BLaER1 (cell line): ENCODE results near the gene ST3GAL4.

Source experiments
- H3K27ac ChIP-seq: shearing (Covaris generic); formaldehyde crosslinking; 2 replicates; pipeline ENCODE4 v1.8.1; 2022
- H3K27me3 ChIP-seq: shearing (Covaris generic); formaldehyde crosslinking; 2 replicates; pipeline ENCODE4 v1.8.1; 2022
- H3K36me3 ChIP-seq: shearing (Covaris generic); formaldehyde crosslinking; 2 replicates; pipeline ENCODE4 v1.8.1; 2022
- H3K4me1 ChIP-seq: shearing (Covaris generic); formaldehyde crosslinking; 2 replicates; pipeline ENCODE4 v1.8.1; 2022
- H3K4me2 ChIP-seq: shearing (Covaris generic); formaldehyde crosslinking; 2 replicates; pipeline ENCODE4 v1.8.1; 2022
- H3K4me3 ChIP-seq: shearing (Covaris generic); formaldehyde crosslinking; 2 replicates; pipeline ENCODE4 v1.8.1; 2022
- H3K9ac ChIP-seq: shearing (Covaris generic); formaldehyde crosslinking; 2 replicates; pipeline ENCODE4 v1.8.1; 2022
- H3K9me3 ChIP-seq: shearing (Covaris generic); formaldehyde crosslinking; 2 replicates; pipeline ENCODE4 v1.8.1; 2022
- H4K20me1 ChIP-seq: shearing (Covaris generic); formaldehyde crosslinking; 2 replicates; pipeline ENCODE4 v1.8.1; 2022
- Cebpa-rat ChIP-seq: shearing (Covaris generic); IDR thresholded peaks from 2 replicates; pipeline ENCODE4 v1.8.1; 2022

Gene ST3GAL4

DNA sequence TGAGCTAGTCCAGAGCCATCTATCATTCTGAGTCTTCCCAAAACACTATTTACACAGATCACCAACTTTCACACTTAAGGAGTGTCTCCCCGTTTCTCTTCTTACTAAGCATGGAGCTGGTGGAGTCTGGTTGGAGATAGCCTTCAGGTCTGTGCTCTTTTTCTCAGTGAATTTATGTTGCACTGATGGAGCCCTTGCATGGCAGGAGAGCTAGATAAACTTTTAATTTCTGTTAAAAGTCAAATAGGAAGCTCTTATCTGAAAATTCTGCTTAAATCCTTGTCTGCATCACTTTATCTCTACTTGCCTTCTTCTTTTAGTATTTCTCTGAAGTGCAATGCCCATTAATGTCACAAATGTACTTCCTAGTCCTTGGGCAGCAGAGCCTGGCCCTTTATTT is 63.4 kb downstream of the ST3GAL4 start:
- H3K9ac ChIP-seq = no peak overlapping the region
- H3K4me1 ChIP-seq = peaks cover 74% of the 10 kb centered on the region
- H3K4me2 ChIP-seq = peak overlapping the region; percentile 86
- no peaks in the 10 kb centered on the region for H3K27me3 ChIP-seq
- H4K20me1 ChIP-seq = no peaks in the 10 kb centered on the region
- no peaks in the 10 kb centered on the region for H3K9me3 ChIP-seq
- no peak overlapping the region for H3K4me3 ChIP-seq
- TF ChIP-seq Cebpa-rat = no peak
- H3K27ac ChIP-seq = no peak overlapping the region
- H3K36me3 ChIP-seq = peaks cover 20% of the 10 kb centered on the region

DNA sequence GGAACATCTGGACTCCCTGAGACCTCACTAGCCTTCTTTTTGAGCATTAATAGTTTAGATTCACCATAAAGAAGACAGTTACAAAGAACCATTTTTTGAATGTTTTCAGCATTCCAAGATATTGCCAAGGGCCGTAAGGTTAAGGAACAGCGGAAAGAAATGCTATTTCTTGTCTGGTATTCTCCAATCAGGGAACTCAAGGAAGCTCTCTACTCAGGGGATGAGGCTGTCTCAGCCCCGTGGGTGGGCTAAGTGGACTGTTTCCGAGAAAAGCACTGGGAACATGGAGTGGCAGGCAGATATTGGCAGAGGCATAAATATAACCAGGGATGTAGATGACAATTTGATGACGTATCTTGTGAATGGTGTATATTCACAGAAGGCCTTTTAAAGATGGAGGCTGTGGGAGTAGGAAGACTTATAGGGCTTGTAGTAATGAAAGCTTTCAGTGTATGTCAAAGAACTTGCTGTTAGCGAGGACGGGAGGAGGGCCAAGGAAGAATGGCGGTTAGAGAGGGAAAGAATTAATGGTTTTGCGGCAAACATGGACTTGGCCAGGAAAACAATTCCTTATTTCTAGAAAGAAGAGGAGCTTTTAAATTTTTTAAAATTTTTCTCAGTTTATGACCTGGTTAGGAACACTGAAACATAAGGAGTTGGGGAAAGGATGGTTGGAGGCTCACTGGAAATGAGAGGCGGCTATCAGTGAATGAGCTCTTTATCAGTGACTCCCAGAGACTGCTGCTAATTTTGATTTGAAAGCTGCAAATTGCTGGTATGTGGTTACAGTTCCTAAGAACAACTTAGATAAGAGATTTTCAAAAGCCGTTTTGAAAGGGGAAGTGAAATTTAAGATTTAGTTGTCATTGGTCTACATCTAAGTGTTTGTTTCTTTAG is 64.6 kb downstream of the ST3GAL4 start:
- H3K9me3 ChIP-seq = no peaks in the 10 kb centered on the region
- no peaks in the 10 kb centered on the region for H4K20me1 ChIP-seq
- no peaks in the 10 kb centered on the region for H3K27me3 ChIP-seq
- H3K4me2 ChIP-seq = peak overlapping the region; percentile 86
- no peak for TF ChIP-seq Cebpa-rat
- peak overlapping the region; percentile 29; the same call in 1 of the 2 replicates for H3K4me3 ChIP-seq
- peaks cover 10% of the 10 kb centered on the region; the same call in 1 of the 2 replicates for H3K36me3 ChIP-seq
- peak overlapping the region; percentile 61; the same call in 1 of the 2 replicates for H3K9ac ChIP-seq
- peak overlapping the region; percentile 82 for H3K27ac ChIP-seq
- H3K4me1 ChIP-seq = peaks cover 86% of the 10 kb centered on the region

DNA sequence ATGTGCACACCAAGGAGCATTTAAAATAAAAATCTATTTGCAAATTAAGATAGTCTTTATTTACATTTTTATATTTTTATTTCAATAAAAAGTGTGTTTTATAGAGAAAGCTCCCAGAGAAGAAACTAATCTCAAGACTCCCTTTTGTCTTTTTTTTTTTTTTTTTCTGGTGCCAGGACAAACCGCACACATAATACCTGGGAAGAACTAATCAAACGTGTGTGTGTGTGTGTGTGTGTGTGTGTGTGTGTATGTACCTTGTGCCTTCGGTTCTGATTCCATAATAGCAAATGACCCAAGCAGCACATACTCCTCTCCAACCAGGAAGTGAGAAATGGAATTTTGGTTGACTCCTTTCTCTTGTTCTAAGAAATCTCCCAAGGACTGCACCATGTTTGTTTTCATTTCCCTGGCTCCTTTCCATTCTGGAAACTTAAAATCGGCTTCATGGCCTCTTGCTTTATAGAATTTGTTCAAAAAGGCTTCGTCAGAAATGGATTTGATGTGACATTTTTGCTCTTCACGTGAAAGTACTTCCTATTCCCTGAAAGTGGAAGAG is 65.3 kb downstream of the ST3GAL4 start:
- no peaks in the 10 kb centered on the region for H3K27me3 ChIP-seq
- H3K9ac ChIP-seq = peak overlapping the region; percentile 3; the same call in 1 of the 2 replicates
- peak overlapping the region; percentile 86 for H3K4me2 ChIP-seq
- H3K4me1 ChIP-seq = peaks cover 93% of the 10 kb centered on the region
- TF ChIP-seq Cebpa-rat = no peak
- no peaks in the 10 kb centered on the region for H3K9me3 ChIP-seq
- peak overlapping the region; percentile 82 for H3K27ac ChIP-seq
- H4K20me1 ChIP-seq = no peaks in the 10 kb centered on the region
- H3K4me3 ChIP-seq = no peak overlapping the region; the same call in 1 of the 2 replicates
- H3K36me3 ChIP-seq = peaks cover 2% of the 10 kb centered on the region; the same call in 1 of the 2 replicates

DNA sequence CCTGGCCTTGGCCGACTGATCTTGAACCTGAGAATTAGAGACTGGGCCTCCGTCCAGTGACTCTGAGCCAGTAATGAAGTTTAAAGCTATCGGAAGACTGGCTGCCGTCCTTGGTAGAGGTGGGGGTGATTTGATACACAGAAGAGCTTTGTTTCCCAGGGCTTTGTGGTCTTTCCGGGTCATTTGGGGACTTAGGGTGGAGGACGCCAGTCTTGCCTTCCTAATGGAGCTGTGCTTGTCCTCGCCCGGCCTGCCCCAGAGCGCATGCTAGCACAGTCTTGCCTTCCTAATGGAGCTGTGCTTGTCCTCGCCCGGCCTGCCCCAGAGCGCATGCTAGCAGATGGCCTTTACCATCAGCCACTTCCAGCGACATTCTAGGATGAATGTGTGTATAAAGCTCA is 65.8 kb downstream of the ST3GAL4 start:
- H3K4me1 ChIP-seq = peaks cover 93% of the 10 kb centered on the region
- H3K27me3 ChIP-seq = no peaks in the 10 kb centered on the region
- H3K9ac ChIP-seq = peak overlapping the region; percentile 3; the same call in 1 of the 2 replicates
- H3K27ac ChIP-seq = peak overlapping the region; percentile 82
- H3K4me2 ChIP-seq = peak overlapping the region; percentile 86
- H3K36me3 ChIP-seq = no peaks in the 10 kb centered on the region
- no peaks in the 10 kb centered on the region for H4K20me1 ChIP-seq
- no peaks in the 10 kb centered on the region for H3K9me3 ChIP-seq
- TF ChIP-seq Cebpa-rat = no peak
- H3K4me3 ChIP-seq = no peak overlapping the region

DNA sequence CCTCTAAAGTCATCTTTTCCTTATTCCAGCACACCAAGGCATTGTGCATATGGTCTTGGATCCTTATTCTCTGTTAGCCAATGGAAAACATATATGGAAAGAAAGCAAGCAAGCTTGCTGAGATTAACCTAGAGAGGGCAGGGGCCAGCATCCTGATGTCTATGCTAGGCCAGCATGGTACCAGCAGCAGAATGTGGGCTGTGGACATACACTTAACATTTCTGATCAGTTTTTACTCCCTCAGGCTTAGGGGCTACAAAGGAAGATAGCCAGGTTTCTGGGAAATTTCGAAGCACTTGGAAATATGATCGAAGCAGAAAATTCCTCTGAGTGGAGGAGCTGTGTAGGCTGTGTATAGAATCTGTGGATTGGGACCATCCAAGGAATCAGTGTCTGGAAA is 67.0 kb downstream of the ST3GAL4 start:
- Histone ChIP-seq H3K4me2 (peak overlapping the region; percentile 86), H3K27me3 (no peaks in the 10 kb centered on the region), H3K27ac (no peak overlapping the region; the same call in 1 of the 2 replicates), H3K4me3 (no peak overlapping the region), H3K9me3 (no peaks in the 10 kb centered on the region), H3K4me1 (peaks cover 95% of the 10 kb centered on the region), H4K20me1 (no peaks in the 10 kb centered on the region), H3K9ac (no peak overlapping the region), H3K36me3 (no peaks in the 10 kb centered on the region)
- TF ChIP-seq Cebpa-rat = no peak

DNA sequence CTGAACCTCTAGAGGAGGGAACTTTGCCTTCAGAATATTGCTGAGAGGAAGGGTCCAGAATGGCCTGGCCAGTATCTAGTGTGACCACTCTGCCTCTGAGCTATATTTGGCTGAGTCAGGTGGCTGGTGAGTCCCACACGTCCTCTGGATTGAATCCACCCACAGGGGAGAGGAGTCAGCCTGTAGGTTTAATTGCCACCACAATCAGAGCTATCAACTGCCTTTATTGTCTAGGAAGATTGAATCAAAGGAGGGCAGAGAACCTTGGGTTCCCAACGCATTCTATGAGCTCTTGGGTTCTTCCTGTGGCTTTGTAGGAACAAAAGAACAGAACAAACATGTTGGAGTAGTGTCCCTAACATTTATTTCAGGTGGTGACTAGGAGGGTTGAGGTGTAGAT is 67.7 kb downstream of the ST3GAL4 start:
- Histone ChIP-seq H3K9me3 (no peaks in the 10 kb centered on the region), H3K27me3 (no peaks in the 10 kb centered on the region), H3K36me3 (no peaks in the 10 kb centered on the region), H3K4me3 (no peak overlapping the region), H4K20me1 (no peaks in the 10 kb centered on the region), H3K4me1 (peaks cover 99% of the 10 kb centered on the region), H3K9ac (no peak overlapping the region), H3K27ac (peak overlapping the region; percentile 85), H3K4me2 (peak overlapping the region; percentile 86)
- no peak for TF ChIP-seq Cebpa-rat

DNA sequence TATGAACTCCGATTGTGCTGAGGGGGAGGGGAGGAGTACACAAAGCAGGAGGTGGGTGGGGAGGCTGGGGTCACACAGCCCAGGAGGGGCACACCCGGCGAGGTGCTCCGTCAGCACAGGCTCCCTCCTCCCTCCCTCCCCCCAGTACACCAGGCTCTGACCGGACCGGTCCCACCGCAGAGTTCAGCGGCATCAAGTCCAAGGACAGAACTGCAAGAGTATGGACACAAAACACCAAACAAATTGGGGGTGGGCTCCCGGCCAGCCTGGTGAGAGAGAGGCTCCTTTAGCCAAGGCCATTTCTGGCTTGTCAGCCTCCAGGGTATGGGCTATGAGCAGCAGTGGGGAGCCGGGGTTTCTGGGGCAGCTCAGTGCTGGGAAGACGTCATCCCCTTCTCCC is 68.3 kb downstream of the ST3GAL4 start:
- TF ChIP-seq Cebpa-rat = no peak
- no peak overlapping the region for H3K9ac ChIP-seq
- no peaks in the 10 kb centered on the region for H3K9me3 ChIP-seq
- no peaks in the 10 kb centered on the region for H3K36me3 ChIP-seq
- H4K20me1 ChIP-seq = no peaks in the 10 kb centered on the region
- H3K4me1 ChIP-seq = peaks cover 99% of the 10 kb centered on the region
- H3K4me2 ChIP-seq = peak overlapping the region; percentile 86
- H3K27ac ChIP-seq = peak overlapping the region; percentile 85
- no peaks in the 10 kb centered on the region for H3K27me3 ChIP-seq
- no peak overlapping the region for H3K4me3 ChIP-seq

DNA sequence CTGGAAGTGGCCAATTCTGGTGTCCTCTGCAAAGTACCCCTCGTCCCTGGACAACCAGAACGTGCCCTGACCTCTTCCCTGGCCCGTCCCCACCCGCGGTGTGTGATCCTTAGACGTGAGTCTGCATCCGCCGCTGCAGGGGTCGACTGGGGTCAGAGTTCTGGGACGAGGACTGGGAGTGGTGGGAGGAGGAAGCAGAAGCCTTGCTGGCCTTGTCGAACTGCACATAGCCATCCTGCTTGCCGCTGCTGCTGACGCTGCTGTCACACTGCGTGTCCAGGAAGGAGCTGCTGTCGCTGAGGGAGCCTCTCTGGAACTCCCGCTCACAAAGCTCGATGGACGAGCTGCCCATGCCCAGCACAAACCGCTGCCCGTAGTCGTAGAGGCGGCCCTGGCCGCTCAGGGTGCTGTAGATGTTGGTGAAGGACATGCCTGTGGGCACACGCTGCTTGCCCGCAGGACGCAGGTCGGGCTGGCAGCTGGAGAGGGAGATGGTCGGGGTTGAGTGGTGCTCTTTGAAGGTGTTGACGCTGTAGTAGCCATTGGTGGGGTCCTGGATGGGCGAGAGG is 69.1 kb downstream of the ST3GAL4 start:
- Histone ChIP-seq H3K27me3 (no peaks in the 10 kb centered on the region), H3K4me3 (no peak overlapping the region), H4K20me1 (no peaks in the 10 kb centered on the region), H3K4me2 (peak overlapping the region; percentile 86), H3K9ac (peak overlapping the region; percentile 39; the same call in 1 of the 2 replicates), H3K9me3 (no peaks in the 10 kb centered on the region), H3K4me1 (peaks cover 99% of the 10 kb centered on the region), H3K27ac (peak overlapping the region; percentile 85), H3K36me3 (no peaks in the 10 kb centered on the region)
- no peak for TF ChIP-seq Cebpa-rat

DNA sequence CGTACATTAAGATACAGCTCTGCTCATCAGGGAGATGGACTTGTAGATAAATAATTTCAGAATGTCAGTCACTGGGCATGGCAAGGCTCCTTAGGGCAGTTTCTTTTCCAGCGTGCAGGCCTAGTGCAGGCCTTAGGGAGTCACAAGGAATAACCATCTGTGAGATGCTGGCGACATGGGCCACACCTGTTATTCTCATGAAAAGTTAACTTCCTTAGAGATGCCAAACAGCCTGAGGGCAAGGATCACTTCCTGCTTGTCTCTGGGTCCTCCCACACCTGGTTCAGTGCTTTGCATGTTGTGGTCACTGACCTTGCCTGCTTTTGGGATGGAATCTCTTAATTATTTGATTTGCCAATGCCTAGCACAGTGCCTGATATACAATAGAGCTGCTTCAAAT is 70.6 kb downstream of the ST3GAL4 start:
- Histone ChIP-seq H3K9me3 (no peaks in the 10 kb centered on the region), H3K27ac (peak overlapping the region; percentile 85), H3K4me3 (no peak overlapping the region), H4K20me1 (no peaks in the 10 kb centered on the region), H3K27me3 (no peaks in the 10 kb centered on the region), H3K4me1 (peaks cover 100% of the 10 kb centered on the region), H3K4me2 (peak overlapping the region; percentile 86), H3K36me3 (no peaks in the 10 kb centered on the region), H3K9ac (no peak overlapping the region)
- no peak for TF ChIP-seq Cebpa-rat
